Myocyte (in vitro differentiated cells): ENCODE measurements around the gene ZNF534. TPM values are rescaled to one million over a fixed set of nuclear protein-coding genes. Genes with fewer than 3 reads are reported as not detected.
"Not testable (repeated sequence)": the region's sequence is repeated elsewhere in the genome, so short reads cannot be mapped to it uniquely, and the experiment has no call there.

ENCODE experiments used
- DNase-seq: peaks from one replicate; pipeline ENCODE4 v3.0.0-alpha.2; 2012; ENCODE audit warnings: low read depth
- total RNA-seq: library from RNA; depleted of rRNA; stranded (reverse); fragments of >200 nt; gene quantifications from 2 replicates; pipeline ENCODE4 v1.2.3, GENCODE V29; 2014

The ZNF534 gene
- total RNA-seq, 1 donor from 2014 or later, result 0.08 TPM

DNA sequence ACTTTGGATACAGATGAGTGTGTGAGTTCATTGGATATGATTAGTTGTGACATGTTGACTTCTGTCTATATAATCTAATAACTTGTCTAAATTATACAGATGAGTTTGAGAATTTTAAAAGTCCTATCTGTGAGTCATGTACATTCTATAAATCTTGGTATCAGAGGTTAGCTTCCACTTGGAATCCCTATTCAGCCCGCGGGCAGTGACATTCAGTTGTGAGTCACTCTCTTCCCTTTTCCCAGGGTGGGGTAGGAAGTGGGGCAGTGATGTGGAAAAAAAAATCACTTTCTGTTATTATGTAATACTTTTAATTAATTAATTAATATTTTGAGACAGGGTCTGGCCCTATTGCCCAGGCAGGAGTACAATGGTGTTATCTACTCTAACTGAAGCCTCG, 65.6 kb downstream of the ZNF534 start:
- no peak for DNase-seq

DNA sequence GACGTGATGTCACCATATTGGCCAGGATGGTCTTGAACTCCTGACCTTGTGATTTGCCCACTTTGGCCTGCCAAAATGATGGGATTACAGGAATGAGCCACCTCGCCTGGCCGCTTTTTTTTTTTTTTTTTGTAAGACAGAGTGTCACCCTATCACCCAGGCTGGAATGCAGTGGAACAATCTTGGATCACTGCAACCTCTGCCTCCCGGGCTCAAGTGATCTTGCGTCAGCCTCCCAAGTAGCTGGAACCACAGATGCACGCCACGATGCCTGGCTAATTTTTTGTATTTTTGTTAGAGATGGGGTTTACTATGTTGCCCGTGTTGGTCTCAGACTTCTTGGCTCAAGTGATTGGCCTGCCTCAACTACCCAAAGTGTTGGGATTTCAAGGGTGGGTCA, 69.6 kb downstream of the ZNF534 start:
- DNase-seq, result no peak

DNA sequence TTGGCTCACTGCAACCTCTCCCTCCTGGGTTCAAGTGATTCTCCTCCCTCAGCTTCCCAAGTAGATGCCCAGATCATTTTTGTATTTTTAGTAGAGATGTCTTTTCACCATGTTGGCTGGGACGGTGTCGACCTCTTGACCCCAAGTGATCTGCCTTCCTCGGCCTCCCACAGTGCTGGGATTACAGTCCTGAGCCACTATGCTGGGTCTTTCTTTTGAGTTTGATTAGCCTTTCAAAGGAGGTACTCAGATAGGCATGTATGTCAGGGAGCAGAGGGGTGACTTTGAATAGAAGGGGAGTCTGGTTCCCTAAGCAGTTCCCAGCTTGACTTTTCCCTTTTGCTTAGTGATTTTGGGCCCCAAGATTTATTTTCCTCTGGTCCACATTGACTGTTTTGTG, 71.5 kb downstream of the ZNF534 start:
- DNase-seq, result not testable (repeated sequence)

DNA sequence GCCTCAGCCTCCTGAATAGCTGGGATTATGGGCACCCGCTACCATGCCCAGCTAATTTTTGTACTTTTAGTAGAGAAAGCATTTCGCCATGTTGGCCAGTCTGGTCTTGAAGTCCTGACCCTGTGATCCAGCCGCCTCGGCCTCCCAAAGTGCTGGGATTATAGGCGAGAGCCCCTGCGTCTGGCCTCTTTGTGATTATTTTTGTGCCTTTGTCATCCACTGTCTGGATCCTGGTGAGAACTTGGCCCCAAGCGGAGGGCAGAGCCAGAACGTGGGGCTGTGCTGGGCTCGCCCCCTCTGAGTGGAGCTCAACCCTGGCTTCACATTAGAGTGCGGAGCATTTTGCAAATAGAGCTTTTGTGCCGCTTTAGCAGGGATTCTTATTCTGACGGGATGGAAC, 72.0 kb downstream of the ZNF534 start:
- not testable (repeated sequence) for DNase-seq

Other genes with a start within 250 kb of the ZNF534 start
- 351 and 428 TPM in 2 replicates for gene PPP2R1A, start 239.1 kb upstream of the ZNF534 start, total RNA-seq
- gene ZNF766, start 159.6 kb upstream of the ZNF534 start, total RNA-seq, result 12.1 and 12.7 TPM in 2 replicates
- 6.6 and 8.3 TPM in 2 replicates for gene ZNF480, start 132.0 kb upstream of the ZNF534 start, total RNA-seq
- 3.3 and 4.4 TPM in 2 replicates for gene ZNF610, start 92.9 kb upstream of the ZNF534 start, total RNA-seq
- 18.1 and 50.1 TPM in 2 replicates for gene ZNF880, start 59.2 kb upstream of the ZNF534 start, total RNA-seq
- 8.7 and 26.8 TPM in 2 replicates for gene ZNF528, start 31.3 kb upstream of the ZNF534 start, total RNA-seq
- gene ZNF578, start 24.4 kb downstream of the ZNF534 start, total RNA-seq, result 2.2 and 4.7 TPM in 2 replicates
- gene ZNF808, start 98.5 kb downstream of the ZNF534 start, total RNA-seq, result 16.8 and 16.9 TPM in 2 replicates
- 5.5 and 6.2 TPM in 2 replicates for gene ZNF701, start 141.1 kb downstream of the ZNF534 start, total RNA-seq
- 36.3 and 46.6 TPM in 2 replicates for gene ZNF83, start 209.2 kb downstream of the ZNF534 start, total RNA-seq